ENCODE measurements around the gene FOXJ1. TPM values are rescaled to one million over a fixed set of nuclear protein-coding genes. Genes with fewer than 3 reads are reported as not detected.
A peak's percentile ranks its signal among the peaks of the same experiment; 100 is the strongest.

Gene FOXJ1
- total RNA-seq, 1 donor from 2014 or later = not detected

DNA sequence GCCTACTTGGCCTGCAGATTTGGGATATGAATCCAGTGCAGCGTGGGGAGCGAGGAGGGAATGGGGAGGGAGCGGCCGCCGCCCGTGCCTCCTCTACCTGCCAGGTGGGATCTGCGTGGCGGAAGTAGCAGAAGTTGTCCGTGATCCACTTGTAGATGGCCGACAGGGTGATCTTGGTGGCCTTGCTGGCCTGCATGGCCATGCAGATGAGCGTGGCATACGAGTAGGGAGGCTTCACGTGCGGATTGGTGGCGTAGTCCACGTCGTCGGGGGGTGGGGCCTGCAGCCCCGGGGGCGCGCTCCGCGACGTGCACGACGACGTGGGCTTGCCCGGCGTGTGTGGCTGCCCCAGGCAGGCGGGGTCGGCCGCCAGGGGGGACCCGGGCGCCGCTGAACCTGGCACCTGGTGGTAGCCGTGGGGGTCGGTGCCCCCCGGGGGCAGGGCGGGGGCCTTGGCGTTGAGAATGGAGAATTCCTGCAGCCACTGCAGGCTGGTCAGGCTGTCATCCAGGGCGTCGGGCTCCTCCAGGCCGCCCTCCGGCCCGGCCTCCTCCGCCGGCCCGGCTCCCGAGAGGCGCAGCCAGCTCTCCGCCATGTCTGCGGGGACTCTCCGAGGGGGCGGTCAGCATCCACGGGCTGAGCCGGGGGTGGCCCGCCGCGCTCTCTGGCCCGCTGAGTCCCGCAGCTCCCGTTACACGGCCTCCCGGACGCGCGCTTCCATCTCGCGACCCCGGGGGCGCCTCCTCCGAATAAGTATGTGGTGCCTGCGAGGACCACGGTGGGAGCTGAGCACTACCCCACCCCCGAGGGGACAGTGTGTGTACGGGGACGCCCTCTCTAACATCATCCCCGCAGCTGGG, 1.0 kb downstream of the FOXJ1 start:
- Histone ChIP-seq H3K9me3 (replicated peaks) (no peaks in the 10 kb centered on the region), H3K36me3 (no peaks in the 10 kb centered on the region), H3K4me3 (peak overlapping the region; percentile 67), H3K27ac (replicated peaks) (no peak overlapping the region), H3K27me3 (ENCODE audit: low read depth) (peaks cover 60% of the 10 kb centered on the region), H3K4me1 (peaks cover 55% of the 10 kb centered on the region)
- TF ChIP-seq CTCF (IDR thresholded peaks at IDR 0.05; ENCODE audit: borderline replicate concordance) = no peak
- intact Hi-C loops (cut with micrococcal nuclease) = no loop called here
- no peak for DNase-seq

DNA sequence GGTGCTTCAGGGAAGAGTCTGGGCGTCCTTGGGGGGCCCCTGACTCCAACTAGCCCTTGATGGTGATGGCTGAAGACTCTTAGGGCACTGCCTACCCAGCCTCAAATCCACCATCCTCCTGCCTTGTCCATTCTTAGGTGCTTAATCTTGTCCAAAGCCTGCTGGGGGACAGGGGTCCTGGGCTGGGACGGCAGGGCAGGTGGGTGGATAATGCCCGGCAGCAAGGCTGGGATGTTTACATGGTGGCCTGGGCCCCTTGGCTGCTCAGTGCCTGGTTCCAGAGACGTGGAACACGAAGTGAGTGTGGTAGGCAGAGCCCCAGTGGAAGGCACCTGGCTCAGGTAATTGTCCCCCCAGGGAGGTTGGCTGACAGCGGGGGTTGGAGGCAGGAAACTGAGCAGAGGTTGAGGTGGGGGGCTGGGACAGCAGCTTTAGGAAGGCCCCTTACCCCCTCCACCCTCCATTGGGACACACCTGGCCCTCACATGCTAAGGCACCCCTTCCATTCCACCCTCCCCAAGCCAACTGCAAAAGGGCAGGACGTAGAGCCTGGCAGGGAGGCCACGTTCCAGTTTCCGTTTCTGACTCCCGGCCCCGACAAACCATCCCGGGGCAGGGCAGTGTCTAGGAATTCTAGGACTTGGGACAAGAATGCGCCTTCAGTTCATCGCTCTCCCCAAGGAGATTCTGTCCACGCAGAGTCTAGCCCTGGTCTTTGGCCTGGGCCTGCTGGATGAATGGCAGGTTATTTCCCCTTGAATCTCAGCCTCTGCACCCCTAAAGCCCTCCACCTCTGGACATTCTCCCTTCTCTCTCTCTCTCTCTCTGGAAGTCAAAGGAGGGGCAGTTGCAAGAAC, 1.9 kb downstream of the FOXJ1 start:
- peaks cover 48% of the 10 kb centered on the region for H3K4me1 ChIP-seq
- H3K4me3 ChIP-seq = peak overlapping the region; percentile 67
- no peak for DNase-seq
- H3K36me3 ChIP-seq = no peaks in the 10 kb centered on the region
- H3K27me3 ChIP-seq (ENCODE audit: low read depth) = peaks cover 69% of the 10 kb centered on the region
- no peaks in the 10 kb centered on the region for H3K9me3 ChIP-seq (replicated peaks)
- no peak overlapping the region for H3K27ac ChIP-seq (replicated peaks)
- intact Hi-C loops (cut with micrococcal nuclease) = no loop called here
- TF ChIP-seq CTCF (IDR thresholded peaks at IDR 0.05; ENCODE audit: borderline replicate concordance) = no peak

DNA sequence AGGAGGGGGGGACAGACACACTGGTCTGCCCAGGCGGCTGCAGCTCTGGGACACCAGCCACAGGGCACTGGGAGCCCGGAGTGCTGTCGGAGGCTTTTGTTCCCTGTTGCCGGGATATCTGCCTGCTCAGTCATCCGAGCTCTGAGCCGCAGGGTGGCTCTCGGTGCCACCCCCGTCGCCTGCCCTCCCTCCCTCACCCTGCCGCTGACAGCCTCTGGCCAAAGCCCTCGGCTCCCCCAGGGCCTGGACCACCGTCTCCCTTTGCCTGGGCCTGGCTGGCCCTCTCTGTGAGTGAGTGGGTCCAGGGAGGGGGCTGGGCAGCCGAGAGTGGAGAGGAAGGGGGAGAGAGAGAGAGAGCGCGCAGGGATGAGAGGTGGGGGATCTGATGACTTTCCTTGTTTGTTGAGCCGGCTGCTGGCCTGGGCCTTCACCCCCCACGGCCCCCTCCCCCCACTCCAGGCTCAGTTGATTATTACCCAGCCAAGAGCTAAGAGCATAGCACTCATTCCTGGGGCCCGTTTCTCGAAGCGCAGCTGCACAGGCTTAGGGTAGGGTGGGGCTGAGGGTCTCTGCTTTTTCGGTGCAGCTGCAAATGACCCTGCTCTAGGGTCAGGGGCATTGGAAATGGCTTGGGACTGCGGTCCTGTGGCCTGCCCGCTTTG, 2.7 kb downstream of the FOXJ1 start:
- peaks cover 77% of the 10 kb centered on the region for H3K27me3 ChIP-seq (ENCODE audit: low read depth)
- no peaks in the 10 kb centered on the region for H3K36me3 ChIP-seq
- intact Hi-C loops (cut with micrococcal nuclease) = no loop called here
- peaks cover 47% of the 10 kb centered on the region for H3K4me1 ChIP-seq
- H3K27ac ChIP-seq (replicated peaks) = no peak overlapping the region
- no peak for TF ChIP-seq CTCF (IDR thresholded peaks at IDR 0.05; ENCODE audit: borderline replicate concordance)
- DNase-seq = no peak
- H3K9me3 ChIP-seq (replicated peaks) = no peaks in the 10 kb centered on the region
- peak overlapping the region; percentile 30 for H3K4me3 ChIP-seq

DNA sequence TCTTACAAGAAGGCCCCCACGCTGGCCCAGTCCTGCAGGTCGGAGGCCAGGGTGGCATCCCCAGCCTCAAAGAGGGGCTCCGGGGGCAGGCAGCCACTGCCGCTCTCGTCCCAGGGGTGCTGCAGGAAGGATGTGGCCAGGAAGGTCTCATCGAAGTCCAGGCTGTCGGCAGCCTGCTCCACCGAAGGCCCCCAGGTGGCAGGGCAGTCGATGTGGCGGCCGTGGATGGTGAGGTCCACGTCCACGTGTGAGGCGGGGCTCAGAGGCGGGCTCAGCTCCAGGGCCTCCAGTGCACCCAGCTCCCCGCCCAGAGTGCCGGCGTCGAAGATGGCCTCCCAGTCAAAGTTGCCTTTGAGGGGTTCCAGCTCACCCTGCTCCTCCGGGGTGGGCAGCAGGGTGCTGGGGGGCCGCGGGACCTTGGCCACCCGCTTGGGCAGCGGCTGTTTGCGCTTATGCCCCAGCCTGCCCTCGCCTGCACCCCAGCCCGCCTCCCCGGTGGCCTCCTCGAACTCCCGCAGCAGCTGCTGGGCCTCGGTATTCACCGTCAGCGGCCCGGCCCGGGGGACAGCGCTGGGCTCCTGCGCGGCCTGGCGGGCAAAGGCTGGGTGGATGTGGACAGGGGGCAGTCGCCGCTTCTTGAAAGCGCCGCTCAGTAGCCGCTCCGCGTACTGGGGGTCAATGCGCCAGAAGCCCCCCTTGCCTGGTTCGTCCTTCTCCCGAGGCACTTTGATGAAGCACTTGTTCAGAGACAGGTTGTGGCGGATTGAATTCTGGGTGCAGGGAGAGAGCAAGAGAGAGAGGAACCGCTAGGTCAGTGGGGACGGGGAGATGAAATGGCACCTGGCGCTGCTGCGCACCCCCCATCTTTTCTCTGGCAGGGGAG, 3.5 kb downstream of the FOXJ1 start:
- intact Hi-C loops (cut with micrococcal nuclease) = no loop called here
- DNase-seq = no peak
- TF ChIP-seq CTCF (IDR thresholded peaks at IDR 0.05; ENCODE audit: borderline replicate concordance) = no peak
- peaks cover 53% of the 10 kb centered on the region for H3K4me1 ChIP-seq
- H3K27ac ChIP-seq (replicated peaks) = no peak overlapping the region
- H3K4me3 ChIP-seq = peak overlapping the region; percentile 30
- peaks cover 84% of the 10 kb centered on the region for H3K27me3 ChIP-seq (ENCODE audit: low read depth)
- no peaks in the 10 kb centered on the region for H3K9me3 ChIP-seq (replicated peaks)
- no peaks in the 10 kb centered on the region for H3K36me3 ChIP-seq

Measured in left ventricle myocardium inferior (tissue), 1 donor.